Stimulated activated CD4-positive, alpha-beta T cell treated with anti-CD3 and anti-CD28 coated beads, Interleukin-1b, Interleukin-23, amount 100 ng/mL, for 4 hours (primary cell): ENCODE results near the gene PKD1.
"Not testable (repeated sequence)": the region's sequence is repeated elsewhere in the genome, so short reads cannot be mapped to it uniquely, and the experiment has no call there.

Experiments
- DNase-seq, 2 donors: peaks; one replicate each; pipeline ENCODE4 v3.0.0-alpha.2; 2020; ENCODE audit warnings: low read depth in 2 of 2

Gene PKD1

GRCh38 chr16:2124377-2124693 is 11.4 kb downstream of the PKD1 start:
- DNase-seq: not testable (repeated sequence)

GRCh38 chr16:2123706-2124376 is 11.9 kb downstream of the PKD1 start:
- not testable (repeated sequence) for DNase-seq

DNA sequence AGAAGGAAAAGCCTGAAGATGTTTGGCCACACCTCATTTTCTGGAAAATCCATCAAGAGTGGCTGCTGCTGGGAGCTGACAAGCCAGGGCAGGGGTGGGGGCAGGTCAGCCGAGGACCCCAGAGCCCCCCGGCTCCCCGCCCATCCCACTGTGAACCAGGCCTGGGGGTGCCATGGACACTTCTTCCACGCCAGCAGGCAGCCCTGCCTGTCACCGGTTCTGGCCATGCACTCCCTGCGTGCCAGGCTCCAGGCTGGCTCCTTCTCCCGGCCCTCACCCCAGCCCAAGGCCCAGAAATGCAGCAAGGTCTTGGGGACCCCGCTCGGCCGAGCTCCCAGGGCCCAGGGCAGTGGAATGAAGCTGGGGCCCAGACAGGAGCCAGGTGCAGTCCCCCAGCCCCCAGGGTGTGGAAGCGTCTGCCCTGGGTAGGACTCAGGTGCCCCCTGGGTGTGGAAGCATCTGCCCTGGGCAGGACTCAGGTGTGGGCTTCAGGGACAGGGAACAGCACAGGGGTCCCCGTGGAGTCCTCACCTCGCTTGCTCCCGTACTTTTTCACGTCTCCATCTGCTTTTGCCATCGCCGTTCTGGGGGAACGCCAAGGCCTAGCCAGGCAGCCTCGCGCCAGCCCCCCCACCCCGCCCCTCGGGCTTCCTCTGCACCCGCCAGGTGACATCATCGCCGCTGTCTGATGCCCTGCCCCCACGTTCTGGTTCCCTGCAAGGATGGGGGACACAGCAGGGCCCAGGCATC is 12.6 kb downstream of the PKD1 start:
- DNase-seq: not testable (repeated sequence)

GRCh38 chr16:2122429-2122828 is 13.3 kb downstream of the PKD1 start:
- no peak for DNase-seq

DNA sequence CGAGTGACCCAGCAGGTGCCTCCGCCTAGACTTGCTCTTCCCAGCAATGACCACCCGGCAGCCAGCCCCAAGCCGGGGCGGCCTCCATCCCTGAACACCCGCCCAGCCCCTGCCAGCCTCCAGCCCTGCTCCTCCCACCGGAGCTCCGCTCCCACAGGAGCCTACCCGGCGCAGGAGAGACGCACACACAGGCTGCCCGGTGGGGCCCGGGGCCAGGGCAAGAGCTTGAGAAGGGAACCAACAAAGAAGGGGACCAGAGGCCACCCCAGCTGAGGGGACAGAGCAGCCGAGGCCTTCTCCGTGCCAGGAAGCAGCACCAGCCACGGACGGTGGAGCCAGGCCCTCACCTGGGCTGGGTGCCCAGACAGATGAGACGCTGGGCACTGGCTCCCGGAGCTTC is 13.8 kb downstream of the PKD1 start:
- no peak for DNase-seq

- DNase-seq: not testable (repeated sequence)
Observed at GRCh38 chr16:2121325-2121724, 14.4 kb downstream of the PKD1 start.

DNA sequence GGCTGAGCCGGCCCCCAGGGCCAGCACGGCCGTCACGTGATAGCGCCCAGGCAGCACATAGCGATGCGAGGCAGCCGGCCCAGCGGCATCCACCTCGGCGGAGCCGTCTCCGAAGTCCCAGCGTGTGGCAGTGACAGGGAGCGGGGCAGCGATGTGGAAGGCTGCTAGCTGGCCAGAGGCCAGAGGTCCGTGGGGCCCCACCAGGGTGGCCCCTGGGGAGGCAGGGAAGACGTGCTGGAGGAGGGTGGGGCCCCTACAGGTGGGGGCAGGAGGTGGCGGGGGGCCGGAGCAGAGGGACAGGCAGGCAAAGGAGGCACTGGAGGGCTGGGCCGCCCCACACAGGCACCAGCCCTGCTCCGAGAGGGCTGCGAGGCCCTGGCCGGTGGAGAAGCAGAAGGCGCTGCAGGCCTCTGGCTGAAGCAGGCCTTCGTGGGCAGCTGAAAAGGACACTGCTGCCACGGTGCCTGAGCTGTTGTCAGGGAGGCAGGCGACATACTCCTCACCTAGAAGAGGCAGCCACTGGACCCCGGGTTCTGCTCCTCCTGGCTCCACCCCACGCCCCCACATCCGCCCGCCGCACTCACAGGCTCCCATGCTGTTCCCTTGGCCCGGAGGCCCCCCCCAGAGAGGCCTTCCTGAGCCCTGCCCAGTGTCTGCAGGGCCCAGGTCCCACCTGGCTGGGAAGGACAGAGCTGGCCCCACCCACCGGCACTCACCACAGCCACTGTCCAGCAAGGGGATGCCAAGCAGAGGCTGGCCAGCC is 17.6 kb downstream of the PKD1 start:
- not testable (repeated sequence) for DNase-seq

GRCh38 chr16:2117341-2117740 is 18.4 kb downstream of the PKD1 start:
- DNase-seq: not testable (repeated sequence)

- DNase-seq: not testable (repeated sequence)
Observed at GRCh38 chr16:2116428-2116827, 19.3 kb downstream of the PKD1 start.

GRCh38 chr16:2115591-2115973 is 20.1 kb downstream of the PKD1 start:
- DNase-seq: no peak

- not testable (repeated sequence) for DNase-seq
Observed at GRCh38 chr16:2114885-2115590, 20.7 kb downstream of the PKD1 start.

DNA sequence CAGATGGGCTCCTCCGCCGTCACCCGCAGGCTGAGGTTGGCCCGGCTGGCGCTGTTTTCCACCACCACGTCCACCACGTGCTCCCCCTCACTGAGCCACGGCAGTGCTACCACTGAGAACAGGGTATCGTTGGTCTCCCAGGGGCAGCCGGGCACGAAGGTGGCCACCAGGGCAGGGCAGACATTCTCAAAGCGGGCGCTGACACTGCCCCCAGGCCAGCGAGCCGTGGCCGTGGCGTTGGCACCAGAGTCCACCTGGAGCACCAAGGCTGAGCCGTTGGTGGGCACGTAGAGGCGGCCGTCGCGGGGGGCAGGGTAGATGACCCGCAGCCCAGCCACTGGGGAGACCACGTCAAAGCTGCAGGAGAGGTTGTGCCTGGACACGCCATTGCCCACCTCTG is 21.5 kb downstream of the PKD1 start:
- not testable (repeated sequence) for DNase-seq

DNA sequence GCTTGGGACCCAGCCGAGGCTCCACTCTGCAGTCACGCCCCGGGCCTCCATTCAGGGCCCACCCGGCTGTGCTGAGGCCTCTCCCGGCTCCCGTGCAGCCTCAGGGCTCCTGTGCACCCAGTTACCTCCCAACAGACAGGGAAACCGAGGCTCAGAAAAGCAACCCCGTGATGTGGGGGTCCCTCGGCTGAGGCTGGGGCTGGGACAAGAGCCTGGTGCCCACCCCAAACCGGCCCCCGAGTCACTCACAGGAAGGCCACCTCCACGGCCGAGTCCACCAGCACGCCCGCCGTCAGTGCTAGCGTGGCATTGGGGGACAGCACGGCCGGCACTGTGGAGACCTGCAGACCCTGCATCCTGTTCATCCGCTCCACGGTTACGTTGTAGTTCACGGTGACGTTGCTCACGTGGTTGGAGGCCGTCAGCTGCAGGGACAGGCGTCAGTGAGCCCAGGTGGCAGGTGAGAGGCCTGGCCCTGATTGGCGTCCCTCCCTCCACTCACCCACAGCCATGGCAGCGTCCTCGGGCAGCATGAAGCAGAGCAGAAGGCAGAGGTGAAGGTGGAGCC is 23.1 kb downstream of the PKD1 start:
- DNase-seq: not testable (repeated sequence)

GRCh38 chr16:2111412-2112335 is 24.0 kb downstream of the PKD1 start:
- DNase-seq: not testable (repeated sequence)

DNA sequence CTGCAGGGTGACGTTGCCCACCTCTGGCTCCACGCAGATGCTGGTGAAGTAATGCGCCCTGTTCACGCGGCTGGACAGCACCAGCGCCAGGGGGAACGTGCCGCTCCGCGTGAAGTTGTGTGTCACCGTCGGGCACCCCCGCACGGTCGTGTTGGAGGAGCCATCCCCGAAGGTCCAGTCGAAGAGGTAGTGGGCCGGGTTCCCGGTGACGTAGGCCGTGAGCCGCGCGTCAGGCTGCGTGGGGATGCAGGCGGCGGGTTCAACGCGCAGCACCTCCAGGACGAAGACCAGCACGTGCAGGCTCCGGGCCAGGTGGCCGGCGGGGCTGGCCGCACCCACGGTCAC is 24.7 kb downstream of the PKD1 start:
- not testable (repeated sequence) for DNase-seq

DNA sequence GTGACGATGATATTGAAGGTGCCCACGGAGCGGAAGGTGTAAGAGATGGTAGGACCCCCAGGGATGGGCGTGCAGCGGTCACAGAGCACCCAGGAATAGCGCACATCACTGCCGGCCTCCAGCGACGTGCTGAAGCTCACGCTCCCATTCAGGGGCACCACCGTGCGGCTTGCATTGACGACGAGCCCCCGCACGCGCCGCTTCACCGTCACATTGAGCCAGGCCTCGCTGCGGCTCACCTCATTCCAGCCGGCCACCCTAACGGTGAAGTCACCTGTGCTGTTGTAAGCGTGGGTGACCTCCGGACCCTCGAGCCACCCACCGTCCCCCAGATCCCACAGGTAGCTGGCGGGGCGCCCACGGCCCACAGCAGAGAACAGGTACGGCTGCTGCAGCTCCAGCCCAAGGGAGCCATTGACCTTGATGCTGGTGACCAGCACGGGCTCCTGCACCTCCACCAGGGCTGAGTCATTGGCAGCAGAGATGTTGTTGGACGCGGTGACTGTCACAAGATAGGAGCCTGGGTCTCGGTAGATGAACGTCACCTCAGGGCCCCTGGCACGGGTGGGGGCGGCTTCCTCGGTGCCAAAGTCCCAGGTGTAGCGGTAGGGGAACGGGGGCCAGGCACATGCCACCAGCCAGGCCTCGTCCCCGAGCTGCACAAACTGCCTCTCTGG is 25.2 kb downstream of the PKD1 start:
- not testable (repeated sequence) for DNase-seq

DNA sequence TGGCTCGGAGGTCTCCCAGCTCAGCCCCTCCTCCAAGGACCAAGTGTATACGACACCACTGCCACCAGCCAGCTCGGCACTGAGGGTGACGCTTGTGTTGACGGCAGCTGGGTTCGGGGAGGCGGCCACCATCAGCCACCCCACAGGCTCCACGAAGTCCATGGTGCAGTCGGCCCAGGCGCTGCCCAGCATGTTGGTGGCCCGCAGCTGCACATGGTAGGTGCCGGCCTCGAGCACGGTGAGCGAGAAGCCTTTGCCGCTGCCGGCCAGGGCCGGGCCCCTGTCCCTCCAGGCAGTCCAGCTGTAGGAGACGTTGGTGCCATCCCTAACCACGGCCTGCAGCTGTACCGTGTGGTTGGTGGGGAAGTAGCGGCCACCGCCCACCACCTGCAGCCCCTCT is 25.8 kb downstream of the PKD1 start:
- DNase-seq: not testable (repeated sequence)

- not testable (repeated sequence) for DNase-seq
Observed at GRCh38 chr16:2109271-2109580, 26.5 kb downstream of the PKD1 start.

DNA sequence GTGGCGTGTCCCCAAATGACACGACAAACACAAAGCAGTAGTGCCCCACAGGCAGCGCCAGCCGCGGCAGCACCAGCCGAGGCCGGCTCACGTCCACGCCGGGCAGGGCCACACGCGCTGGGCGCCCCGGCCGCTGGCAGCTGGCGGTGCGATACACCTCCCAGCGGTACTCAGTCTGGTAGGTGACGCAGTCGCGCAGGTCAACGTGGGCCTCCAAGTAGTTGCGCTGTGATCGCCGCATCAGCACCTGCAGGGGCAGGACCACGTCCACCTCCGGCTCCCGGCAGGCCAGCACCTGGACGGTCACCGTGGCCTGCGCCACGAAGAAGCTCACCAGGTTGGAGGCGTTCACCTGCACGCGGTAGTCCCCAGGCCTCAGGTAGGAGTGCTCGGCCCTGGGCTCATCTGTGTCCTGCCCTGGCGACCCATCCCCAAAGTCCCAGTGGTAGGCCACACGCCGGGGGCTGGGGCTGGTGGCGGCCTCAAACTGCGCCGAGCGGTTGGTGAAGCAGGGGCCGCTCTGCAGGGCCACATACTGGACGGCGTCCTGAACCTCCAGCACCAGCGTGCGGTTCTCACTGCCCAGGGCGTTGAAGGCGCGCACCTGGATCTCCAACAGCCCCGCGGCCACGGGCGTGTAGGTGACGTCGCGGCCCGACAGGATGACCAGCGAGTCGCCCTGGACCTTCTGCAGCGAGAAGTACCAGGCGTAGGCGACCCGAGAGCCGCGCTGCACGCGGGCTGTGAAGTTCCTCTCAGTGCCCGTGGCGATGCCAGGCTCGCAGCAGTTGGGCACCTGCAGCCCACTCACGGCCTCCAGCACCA is 27.0 kb downstream of the PKD1 start:
- not testable (repeated sequence) for DNase-seq

GRCh38 chr16:2107791-2108125 is 27.9 kb downstream of the PKD1 start:
- not testable (repeated sequence) for DNase-seq
